ENCODE data around the gene CACNA2D2.

Gene CACNA2D2

DNA sequence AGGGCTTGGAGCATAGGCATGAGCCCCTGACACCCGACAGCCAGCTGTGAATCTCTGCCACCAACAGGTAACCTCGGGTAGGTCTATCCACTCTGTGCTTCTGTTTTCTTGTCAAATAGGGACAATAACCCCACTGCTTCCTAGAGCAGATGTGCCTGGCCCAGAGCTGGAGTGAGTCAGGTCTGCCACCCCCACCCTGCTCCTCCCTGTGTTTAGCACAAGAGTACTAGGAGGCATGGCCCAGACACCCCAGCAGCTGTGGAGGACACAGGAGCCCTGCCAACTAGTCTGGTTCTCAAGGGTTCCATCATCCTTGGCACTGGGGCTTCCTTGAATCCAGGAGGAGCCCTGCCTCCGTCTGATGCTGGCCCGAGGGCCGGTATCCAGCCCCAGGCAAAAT is 110.4 kb downstream of the CACNA2D2 start:
- no peak for DNase-seq (ENCODE audit: low read depth)

DNA sequence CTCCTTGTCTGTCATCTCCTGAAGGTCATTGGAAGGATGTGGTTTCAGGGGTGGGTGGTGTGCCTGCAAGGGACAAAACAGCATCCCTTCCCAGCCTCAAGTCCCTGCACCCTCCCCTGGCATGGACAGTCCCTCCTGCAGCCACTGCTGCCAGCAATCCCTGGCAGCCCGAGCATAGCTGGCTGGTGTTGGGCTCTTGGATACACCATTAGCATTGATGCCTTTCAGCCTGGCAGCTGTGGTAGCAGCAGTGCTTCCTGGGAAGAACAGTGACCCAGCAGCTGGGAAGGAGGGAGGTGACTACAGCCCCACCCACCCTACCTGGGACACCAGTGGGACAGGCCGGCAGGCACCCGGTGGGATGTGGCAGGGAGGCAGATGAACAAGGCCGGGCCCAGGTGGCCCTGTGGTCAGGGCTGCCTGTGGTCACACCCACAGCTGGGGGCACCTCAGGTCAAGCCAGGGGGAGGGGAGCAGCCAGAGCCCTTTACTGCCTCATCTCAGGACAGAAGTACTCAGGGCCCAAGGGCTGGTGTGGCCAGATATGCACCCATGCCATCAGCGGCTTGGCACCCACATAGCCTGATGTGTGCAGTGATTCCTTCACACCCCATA is 111.2 kb downstream of the CACNA2D2 start:
- no peak for DNase-seq (ENCODE audit: low read depth)

DNA sequence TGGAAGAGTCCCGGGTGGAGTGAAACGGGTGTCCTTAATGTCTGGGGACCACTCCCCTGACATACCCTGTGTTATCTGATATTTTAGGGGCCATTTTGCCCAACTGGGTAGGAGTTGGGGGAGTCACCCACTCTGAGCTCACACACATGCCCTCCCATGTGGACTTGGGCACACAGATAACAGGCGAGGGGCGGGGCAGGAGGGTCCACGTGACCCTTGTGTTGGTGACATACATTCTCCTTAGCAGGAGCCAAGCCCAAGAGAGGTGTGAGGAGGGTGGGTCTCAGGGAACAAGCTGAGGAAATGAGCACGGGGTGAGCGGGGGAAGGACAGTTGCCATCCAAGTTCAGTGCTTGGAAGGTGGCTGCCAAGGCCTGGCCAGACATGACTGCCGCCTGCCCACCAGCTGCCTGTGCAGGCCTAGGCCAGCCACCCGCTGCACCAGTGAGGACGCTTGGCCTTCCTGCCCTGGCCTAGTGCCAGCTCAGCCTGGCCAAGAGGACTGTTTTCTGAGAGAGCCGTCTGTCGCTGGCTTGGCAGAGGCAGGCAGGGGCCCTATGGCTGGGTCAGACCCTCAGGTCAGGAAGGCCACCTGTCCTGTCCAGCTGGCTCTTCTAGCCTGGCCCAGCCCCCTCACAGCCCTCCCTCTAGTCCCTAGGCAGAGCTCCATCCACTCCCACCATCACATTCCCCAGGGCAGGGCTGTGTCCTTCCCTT is 112.8 kb downstream of the CACNA2D2 start:
- no peak for DNase-seq (ENCODE audit: low read depth)

DNA sequence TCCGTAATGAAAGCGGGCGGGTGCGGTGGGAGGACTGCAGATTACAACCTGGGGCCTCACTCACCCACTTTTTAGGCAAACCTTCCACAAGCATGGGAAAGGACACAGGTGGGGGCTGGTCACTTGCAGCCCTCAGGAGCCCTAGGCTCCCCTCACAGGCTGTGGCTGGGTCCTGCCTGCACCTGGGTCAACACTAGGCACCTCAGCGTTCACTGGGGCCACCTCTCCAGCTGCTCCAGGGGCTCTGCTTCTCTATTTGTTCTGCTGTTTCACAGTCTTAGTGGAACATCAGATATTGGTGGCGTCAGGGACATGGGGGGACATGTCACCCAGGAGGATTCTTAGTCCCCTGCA is 114.0 kb downstream of the CACNA2D2 start:
- DNase-seq (ENCODE audit: low read depth), result no peak

DNA sequence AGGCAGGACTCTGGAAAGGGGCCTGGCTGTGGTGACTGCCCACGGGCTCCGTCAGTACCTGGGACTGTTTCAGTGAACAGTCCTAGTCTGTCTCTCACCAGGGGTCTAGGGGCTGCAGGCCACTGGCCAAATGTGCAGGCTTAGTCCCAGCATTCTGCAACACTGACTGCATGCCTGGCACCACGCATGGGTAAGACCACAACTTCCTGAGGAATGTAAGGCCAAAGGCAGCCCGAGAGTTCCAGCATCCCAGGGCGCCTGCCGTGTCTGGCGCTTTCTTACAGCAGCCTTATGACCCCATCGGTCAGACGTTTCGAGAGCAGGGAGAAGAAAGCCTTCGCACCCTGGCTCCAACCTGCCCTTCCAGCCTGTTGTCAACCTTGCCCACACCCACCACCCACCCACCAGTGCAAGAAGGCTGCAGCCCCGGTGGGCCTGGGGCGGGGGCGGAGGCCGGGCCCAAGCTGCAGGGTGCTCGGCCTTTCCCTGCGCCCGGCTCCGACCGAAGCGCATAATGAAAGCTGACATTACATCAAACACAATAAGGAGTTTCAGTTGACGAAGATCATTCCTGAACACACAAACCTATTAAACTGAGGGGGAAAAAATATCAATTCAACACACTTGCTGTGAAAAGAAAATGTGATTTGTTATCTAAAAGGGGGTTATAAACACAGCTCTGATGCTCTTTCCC is 114.6 kb downstream of the CACNA2D2 start:
- no peak for DNase-seq (ENCODE audit: low read depth)

DNA sequence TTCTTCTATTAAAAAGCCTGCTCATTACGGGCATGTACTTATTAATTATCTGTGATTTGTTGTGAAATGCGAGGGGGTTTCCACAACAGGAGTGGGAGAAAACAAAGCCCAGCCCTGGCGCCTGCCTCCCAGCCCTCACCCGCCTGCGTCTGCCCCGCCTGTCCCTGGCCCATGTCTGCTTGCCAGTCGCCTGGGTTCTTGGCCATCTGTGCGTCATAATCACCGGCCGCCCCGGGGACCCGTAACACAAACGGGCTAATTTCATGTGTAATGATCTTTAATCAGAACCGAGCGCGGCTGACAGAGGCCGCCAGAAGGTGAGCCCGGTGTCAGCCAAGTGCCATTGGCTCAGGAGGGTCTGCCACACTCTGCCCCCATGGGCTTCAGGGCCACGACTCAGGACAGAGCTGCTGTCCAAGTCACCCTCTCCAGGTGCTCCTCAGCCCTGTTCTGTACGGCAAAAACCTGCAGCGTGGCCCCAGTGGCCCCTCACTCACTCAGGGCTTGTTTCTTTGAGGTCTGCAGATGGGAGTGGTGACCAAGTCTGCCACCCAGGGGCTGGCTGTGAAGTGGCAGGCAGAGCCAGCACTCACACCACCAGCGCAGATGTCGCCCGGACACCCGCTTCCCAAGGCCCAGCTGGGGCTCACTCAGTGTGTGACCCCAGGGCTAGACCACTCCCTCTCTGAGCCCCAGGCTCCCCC is 115.3 kb downstream of the CACNA2D2 start:
- no peak for DNase-seq (ENCODE audit: low read depth)

DNA sequence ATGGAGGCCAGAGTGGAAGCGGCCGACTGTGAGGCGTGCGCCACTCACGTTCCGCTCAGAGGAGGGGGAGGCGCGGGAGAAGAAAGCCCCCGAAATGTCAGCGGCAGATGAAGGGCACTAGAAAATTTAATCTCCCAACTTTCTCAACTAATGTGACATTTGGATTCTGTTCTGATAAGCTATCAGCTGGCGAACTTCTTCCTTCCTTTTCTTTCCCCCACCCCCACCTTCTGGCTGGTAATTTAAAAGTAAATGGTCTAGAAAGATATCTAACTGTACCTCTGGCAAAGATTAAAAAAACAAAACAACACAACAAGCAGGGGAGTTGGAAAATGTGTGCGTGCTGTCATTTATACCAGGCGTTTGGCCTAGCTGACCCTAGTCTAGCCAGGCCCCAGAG is 117.7 kb downstream of the CACNA2D2 start:
- no peak for DNase-seq (ENCODE audit: low read depth)

DNA sequence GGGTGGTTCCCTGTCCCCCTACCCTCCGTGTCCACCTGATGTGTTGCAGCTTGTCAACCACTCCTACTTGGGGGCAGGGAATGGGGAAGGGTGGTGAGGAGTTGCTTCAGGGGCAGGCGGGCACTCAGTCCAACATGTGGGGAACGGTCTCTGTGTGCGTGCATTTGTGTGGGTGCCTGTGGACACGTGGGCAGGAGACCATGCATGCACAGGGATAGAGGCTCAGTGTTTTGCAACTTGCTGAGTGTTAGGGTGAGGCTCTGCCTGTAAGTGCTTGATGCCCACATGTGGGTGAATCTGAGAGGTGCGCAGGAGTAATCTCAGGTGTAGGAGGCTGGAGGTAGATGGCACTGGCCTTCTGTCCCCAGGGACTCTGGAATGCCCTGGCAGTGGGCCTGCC is 119.7 kb downstream of the CACNA2D2 start:
- no peak for DNase-seq (ENCODE audit: low read depth)

DNA sequence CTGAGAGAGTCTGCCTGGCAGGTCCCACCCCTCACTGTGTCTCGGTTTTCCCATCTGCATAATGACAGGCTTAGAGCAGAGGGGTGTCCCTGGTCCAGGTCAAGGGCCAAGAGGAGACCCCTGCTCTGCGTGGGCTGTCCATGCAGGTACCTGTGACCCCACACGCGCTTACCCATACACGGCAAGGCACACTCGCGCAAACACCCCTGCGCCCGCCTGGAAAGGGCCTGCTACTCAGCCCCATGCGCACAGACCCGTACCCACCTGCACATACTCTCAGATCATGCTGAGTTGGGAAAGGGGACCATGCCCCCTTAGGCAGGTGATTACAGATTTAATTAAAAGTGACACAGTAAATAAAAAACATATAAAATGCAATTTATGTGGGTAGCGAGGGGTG is 120.7 kb downstream of the CACNA2D2 start:
- DNase-seq (ENCODE audit: low read depth), result no peak

DNA sequence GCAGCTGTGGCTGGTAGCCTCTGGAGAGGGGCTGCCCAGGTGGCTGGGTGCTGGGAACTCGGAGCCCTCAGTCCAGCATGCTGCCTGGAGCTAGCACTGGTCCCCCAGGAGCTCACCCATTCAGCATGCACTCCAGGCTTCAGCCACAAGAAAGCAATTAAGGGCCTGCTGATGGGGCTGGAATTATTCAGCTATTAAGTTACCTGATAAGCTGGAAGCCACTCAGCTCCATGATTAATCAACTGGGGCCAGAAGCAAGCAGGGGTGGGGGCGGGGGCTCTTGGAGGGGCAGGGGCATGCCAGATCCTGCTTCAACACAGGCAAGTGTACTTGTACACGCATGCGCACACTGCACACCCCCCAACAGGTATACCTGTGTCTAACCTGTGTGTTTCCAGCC is 122.1 kb downstream of the CACNA2D2 start:
- no peak for DNase-seq (ENCODE audit: low read depth)

DNA sequence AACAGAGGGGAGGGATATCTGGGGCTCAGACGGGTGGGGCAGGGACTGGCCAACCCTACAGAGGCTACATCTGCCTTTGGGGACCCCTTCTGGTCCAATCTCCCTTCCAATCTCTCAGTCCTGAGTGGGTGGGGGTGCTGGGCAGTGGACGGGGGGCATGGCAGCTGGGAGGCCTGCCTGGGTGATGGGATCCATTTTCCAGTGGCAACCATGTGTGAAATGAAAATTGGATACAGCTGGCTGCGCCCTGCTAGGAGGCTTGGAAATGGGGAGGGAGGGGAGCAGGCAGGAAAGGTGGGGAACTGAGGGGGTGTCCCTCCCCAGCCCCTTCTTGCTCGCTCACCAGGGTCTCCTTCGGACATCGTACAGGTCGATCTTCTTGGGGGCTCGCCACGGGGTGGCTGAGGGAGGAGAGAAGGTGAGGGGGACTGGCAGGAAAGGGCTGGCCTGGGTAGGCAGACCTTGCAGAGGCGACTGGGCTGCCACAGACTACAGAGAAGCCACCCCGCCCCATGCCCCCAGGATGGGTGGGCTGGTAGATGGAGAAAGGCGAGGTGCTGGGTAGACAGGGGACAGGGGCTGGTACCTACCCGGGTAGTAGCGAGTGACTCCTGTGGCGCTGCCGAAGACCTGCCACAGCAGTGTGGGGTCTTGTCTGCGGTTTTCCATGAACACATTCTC is 122.9 kb downstream of the CACNA2D2 start:
- DNase-seq (ENCODE audit: low read depth), result no peak

DNA sequence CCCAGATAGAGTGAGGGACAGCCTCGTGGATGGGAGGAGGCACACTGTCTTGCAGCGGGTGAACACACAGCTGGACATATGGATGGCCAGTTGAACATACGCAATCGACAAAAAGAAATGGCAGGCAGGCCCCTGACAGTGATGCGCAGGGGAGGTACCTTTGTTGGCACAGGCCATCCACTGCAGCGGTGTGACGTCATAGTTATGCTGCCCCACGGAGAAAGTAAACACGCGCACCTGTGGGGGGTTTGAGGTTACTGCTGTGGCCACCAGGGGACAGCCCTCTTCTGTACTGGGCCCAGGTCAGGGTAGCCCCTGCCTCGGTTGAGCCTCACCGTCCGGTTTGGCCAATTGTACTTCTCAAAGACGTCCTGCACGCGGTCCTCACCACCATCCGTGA is 124.7 kb downstream of the CACNA2D2 start:
- no peak for DNase-seq (ENCODE audit: low read depth)

DNA sequence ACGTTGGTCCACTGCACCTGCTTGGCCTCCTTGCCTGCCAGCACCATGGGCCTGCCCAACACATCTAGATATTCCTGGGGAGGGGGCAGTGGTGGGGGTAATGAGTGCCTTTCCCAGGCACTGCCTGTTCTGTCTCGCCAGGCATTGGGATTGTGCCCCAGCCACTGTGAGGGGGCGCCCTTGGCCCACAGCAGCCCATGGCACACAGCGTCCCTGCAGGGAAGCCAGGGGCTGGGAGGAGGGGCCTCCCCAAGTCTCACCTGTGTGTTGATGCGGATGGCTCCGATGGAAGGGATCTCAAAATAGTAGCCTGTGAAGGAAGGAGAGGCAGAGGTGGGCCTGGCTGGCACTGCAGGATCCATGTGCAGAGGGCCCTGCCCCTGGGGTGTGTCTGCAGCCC is 125.4 kb downstream of the CACNA2D2 start:
- DNase-seq (ENCODE audit: low read depth), result no peak

DNA sequence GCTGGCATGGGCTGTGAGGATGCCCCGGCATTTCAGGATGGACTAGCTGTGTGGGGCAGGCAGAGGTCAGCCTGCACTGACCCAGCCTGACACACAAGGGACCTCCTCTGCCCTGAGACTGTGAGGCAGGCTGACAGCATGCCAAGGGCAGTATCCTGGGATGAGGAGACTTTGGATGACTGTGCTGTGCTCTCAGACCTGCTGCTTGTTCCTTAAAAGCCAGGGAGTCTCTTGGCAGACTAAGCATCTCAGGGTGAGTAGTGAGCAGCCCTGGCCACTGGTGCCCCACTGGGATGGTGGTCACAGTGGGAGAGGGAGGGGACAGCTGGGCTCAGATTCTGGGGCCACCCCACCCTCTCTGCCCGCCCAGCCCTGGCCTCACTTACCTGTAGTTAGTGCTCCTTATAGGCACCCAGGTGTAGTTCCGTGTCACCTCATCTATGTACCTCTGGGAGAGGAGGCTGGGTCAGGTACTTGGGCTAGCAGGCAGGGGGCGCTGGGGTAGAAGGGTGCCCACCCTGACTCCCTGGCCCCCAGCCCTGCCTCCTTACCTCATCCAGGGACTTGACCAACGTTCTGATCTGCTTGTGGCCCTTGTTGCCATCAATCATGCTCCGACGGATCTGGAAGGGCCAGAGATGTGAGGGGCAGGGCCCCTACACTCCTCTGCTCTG is 128.0 kb downstream of the CACNA2D2 start:
- DNase-seq (ENCODE audit: low read depth), result no peak

DNA sequence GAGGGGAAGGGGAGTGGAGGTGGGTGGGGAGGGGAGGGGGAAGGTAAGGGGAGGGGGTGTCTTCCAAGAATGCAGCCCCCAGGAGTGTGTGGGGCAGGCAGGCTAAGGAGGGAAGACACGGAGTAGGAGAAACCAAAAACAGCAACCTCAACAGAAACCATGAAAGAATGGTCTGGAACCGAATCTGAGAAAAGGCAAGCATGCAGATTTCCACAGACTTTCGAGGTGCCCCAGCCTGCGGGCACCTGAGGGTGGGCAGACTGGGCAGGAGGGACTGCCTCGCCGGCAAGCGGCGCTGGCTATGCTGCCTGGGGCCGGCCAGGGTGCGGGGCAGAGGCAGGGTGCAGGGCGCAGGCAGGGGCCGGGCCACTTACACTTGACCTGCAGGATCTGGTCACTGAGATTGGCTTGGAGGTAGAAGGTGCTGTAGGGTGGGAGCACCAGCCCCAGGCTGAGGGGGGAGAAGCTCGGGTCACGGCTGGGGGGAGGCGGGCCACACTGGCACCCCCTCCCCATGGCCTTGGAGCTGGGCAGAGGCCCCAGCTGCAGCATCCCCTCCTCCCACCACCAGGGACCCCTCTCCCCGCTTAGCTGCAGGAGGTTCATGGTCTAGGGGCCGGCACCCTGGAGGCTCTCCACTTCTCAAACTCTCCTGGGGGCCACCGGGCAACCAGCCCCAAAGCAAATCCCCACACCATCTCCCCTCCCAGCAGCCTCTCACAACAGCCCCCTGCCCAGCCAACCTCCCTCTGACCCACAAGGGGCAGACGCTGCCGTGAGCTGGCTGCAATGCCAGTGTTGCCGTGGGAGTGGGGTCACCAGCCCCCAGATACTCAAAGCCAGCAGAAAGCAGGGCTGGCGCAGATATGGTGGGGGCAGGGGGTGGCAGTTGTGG is 128.8 kb downstream of the CACNA2D2 start:
- no peak for DNase-seq (ENCODE audit: low read depth)

DNA sequence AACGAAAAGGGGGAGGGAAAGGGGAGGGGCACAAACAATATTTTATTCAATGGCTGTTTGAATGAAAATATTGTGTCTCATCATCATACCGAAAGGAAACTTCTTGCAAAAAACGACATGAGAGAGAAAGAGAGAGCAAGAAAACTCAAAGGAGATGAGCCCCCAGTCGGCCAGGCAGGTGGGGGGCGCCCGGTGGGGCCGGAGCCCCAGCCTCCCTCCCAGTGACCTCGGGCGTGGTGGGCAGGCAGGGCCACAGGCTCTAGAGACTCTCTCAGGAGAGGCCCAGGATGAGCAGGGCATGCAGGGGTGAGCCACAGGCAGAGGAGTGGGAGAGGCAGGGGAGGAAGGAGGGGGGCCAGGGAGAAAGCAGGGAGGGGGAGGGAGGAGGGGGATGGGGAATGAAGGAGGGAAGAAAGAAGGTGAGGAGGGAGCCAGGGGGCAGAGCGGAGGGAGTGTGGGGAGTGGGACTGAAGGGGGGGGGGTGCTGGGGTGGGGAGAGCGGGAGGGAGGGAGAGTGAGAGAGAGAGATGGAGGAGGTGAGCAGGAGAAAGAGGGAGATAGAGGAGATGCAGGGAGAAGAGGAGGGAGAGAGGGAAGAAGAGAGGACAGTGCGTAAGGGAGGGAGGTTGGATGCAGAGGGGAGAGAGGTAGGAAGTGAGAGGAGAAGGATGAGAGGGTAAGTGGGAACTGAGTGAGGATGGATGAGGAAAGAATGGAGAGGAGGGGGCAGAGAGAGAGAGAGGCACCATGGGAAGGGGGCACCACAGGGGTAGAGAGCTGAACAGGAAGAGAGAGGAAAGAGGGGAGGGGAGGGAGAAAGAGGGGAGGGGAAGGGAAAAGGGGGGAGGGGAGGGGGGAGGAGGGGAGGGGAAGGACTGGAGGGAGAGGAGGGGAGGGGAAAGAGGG is 130.0 kb downstream of the CACNA2D2 start:
- no peak for DNase-seq (ENCODE audit: low read depth)

DNA sequence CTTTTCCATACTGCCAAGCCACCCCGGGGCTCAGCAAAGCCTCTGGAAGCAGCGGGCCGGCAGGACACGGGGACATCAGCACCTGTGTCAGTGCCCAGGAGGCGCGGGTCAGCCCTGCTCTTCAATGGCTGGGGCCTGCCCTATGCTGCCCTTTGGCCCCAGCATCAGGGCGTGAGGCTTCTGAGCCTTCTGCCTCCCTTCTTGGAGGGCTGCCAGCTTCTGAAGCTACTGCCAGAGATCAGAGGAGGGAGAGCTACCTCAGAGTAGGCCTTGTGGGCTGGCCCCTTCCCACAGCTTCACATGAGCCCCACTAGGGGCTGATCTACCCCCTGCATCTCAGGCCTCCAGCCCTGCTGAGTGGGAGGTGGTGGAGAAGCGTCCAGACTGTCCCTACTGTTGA is 131.1 kb downstream of the CACNA2D2 start:
- no peak for DNase-seq (ENCODE audit: low read depth)

DNA sequence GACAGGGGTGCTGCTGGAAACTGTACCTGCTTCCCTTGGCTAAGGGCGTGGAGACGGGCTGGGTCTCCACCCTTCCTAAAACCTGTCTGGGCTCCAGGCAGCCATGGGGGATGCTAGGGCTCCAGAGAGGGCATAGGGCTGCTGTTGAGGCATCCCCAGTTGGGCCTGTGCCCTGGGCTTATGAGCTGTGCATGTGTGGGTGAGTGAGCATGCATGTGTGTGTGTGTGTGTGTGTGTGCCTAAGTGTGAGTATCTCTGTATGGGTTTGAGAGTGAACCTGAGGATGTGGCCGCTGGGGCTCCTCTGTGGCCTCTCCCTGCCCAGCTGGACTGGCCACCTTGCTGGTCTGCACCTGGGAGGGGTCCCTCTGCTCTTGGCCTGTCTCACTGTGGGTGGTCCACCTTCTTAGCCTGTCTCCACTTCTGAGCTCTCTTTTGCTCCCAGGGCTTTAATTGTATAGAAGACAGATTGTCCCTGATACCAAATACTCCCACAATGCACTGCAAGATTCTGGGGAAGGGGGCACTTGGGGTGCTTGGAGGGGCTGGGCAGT is 132.2 kb downstream of the CACNA2D2 start:
- no peak for DNase-seq (ENCODE audit: low read depth)

DNA sequence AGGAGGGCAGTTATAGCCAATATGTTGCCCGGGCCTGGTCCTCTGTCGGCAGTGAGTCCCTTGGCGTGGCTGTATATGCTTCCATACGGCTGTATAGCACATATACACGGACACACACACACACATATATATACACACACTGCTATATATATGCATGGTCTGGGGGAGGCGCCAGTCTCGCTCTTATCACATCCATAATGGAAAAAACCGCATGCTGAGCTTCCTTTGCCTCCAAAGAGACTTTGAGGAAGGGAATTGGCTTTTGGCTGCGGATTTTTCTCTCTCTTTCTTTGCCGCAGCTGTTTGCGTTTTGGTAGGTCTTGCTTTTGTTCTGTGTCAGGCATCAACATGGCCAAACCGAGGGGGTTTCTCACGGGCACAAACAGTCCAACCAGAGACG is 132.8 kb downstream of the CACNA2D2 start:
- no peak for DNase-seq (ENCODE audit: low read depth)

Data from fibroblast of gingiva (primary cell).